Fibroblast of skin of right biceps (primary cell): ENCODE measurements around the gene HOXC11.

Experiments
- DNase-seq: peaks from one replicate; pipeline ENCODE4 v3.0.0-alpha.2; 2013

Gene HOXC11

GRCh38 chr12:53986686-53987483 is 14.0 kb downstream of the HOXC11 start:
- DNase-seq = no peak

GRCh38 chr12:53987787-53988230 is 14.9 kb downstream of the HOXC11 start:
- no peak for DNase-seq

DNA sequence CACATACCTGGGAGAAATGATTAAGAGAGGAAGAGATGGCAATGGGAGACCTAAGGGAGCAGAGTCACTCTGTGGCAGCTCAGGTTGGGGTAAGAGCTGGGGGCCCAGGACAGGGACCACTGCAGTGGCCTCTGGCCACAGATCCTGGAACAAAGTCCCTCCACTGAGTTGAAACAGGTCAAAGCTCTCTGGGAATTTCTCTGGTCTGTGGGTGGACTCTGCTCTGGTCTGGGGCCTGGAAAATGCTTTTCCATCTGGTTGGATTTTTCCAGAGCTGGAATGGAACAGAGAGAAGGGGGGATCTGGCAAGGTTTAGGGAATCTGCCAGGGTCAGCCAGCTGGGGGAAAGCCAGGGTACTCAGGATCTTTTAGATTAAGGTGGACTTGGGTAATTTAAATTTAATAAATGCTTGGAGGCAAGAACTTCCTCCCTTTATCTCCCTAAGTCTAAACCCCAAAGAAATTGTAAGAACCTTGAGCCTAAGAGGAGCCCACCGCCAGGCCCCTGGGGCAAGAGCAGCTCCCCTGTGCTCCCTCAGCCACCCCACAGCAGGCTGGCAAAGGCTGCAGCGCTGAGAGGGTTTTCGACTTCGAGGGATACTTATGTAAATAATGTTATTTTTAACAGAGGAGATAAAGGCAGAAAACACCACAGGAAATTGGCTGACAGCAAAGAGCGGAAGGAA is 15.8 kb downstream of the HOXC11 start:
- no peak for DNase-seq

- DNase-seq = peak; percentile 64
These were observed 16.5 kb downstream of the HOXC11 start for GRCh38 chr12:53989227-53990113.

DNA sequence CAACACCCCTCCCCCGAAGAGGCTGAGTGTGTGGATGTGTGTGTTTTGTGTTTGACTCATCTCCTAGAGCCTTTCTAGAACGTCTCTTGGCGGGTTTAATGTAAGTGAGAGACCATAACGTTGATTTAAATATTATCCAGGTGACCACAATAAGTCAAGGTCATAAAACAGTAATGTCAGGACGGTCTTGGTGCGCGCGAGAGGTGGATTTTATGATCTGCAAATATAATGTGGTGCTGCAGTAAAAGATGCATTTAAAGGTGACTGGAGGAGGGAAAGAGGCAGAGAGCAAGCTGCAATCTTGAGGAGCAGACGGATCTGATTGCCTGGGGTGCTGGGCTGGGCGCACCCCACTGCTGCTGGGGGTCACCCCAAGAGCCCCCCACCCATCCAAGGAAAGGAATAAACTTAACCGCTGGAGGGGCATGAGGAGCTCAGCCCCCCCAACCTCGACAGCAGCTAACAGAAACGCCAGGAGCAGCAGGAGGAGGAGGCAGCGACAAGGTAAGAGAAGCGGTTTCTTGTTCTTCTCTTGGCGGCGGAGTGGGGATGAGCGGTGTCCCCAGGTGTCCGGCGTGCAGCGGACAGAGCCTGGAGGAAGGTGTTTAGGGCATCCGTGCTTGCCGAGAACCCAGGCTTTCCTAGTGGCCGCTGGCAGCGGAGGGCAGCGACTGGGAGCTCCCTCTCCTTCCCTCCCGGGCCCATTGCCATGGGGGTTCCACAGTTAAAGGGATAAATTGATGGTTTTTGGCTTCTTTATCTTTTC is 17.6 kb downstream of the HOXC11 start:
- DNase-seq = no peak

DNA sequence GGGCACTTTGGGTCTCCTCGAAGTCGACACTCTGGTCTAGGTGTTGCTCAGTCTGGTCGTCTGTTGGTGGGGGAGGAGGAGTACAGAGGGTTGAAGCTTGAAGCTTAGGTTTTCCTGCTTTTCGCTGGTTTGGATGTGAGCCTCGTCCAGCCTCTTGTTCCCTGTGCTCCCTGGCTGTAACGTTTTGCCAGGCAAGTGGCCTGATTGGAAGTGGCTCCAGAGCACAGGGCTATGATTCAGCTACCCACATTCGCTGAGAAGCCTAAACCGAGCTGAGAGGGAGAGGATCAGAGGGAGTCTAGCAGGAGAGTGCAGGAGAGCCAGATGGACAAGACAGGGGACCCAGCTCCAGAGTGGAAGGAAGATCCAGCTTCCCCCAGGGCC is 18.1 kb downstream of the HOXC11 start:
- DNase-seq = peak; percentile 62

- DNase-seq = no peak
These were observed 19.5 kb downstream of the HOXC11 start for GRCh38 chr12:53992377-53992889.

GRCh38 chr12:53993162-53994008 is 20.5 kb downstream of the HOXC11 start:
- no peak for DNase-seq

DNA sequence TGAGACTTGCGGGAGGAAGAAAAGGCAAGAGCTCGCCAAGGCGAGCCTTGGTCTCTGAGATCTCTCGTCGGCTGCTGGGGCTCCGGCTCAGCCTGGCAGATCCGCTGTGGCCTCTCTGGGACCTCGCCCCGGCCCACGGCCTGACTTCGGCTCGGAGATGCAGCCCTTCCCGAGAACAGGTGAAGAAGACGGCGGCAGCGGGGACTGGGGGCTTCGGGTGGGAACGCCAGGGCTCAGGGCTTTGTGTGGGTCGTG is 21.0 kb downstream of the HOXC11 start:
- no peak for DNase-seq

DNA sequence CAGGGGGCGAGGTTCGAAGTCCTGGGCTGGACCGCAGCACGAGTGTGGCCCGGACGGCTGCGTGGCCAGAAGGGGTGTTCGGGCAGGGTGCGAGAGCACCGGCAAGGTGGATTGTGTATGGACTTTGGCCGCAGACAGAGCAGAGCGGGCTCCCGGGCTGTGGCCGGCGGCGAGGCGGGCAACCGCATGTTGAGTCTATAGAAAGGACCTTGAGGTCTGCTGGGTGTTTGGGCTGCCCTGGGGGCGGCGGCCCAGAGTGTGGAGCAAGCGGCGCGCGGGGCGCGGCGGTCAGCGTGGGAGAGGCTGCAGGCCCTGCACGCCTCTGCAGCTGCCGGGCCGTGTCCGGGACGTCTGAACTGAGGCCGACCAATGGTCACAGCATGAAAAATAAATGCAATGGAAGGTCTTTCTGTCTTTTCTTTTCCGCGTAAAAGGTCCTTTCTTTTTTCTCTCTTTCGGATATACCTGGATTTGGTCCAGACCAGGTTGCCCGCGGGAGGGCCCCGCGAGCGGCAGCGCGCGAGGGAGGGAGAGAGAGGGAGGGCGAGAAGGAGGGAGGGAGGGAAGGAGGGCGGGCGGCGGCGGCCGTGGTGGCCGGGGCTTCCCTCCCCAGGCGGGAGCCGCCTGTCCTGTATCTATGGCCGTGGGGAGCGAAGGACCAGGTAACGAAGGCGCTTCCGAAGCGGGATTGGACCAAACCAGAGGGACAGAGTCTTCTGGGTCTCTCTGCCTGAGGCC is 21.5 kb downstream of the HOXC11 start:
- no peak for DNase-seq

DNA sequence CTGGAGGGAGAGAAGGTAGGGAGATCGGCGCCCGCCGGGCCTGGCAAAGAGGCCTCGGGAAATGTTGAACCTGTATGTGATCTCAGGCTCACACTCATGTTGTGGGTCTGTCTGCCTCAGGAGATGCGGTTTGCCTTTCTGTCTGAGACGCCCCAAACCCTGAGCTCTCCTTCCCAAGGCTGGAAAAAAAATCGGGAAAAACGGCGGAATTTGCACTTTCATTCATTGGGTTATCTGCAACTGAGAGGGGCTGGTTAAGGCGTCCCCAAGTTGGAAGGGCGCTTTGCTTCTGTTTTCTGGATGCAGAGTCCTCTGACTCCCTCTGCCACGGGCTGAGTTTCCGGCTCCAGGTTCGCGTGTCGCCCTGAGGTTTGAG is 22.1 kb downstream of the HOXC11 start:
- DNase-seq = no peak

DNA sequence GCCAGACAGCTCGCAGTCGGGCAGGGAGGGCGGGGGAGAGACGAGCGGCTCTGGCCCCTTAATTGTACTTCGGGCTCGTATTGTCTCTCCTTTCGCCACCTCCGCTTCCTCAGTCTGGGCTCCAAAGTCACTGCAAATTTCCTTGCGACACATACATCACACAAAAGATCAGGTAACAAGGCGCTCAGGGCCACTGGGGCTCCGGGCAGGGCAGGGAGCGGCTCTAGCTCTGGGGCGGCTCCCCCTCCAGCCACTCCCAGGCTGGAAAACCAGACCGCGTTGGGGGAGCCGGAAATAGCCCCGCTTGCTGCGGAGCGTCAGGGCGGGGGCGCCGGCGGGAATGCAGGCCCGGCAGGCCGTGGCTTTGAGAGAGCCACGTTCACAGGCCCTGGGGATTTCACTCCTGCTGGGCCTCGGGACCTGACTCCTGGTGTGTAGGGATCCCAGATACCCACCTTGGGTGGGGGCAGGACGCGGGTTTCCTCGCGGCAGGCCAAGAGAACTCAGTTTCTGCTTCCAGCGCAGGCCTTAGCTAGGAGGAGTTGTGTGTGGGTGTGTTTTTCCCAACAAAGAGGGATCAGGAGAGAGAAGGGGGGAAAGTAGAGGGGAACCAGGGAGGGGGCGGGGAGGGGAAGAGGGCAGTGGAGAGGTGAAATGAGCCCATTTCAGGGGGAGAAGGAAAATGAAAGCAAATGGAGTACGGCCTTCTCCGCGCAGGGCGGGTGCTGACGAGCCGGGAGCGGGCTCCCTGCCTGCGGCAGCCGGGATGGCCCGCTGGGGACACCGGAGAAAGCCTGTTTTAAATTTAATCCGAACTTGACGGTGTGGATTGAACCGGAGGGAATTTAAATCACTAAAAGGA is 22.7 kb downstream of the HOXC11 start:
- DNase-seq = peak; percentile 71

GRCh38 chr12:53996240-53997203 is 23.6 kb downstream of the HOXC11 start:
- no peak for DNase-seq

DNA sequence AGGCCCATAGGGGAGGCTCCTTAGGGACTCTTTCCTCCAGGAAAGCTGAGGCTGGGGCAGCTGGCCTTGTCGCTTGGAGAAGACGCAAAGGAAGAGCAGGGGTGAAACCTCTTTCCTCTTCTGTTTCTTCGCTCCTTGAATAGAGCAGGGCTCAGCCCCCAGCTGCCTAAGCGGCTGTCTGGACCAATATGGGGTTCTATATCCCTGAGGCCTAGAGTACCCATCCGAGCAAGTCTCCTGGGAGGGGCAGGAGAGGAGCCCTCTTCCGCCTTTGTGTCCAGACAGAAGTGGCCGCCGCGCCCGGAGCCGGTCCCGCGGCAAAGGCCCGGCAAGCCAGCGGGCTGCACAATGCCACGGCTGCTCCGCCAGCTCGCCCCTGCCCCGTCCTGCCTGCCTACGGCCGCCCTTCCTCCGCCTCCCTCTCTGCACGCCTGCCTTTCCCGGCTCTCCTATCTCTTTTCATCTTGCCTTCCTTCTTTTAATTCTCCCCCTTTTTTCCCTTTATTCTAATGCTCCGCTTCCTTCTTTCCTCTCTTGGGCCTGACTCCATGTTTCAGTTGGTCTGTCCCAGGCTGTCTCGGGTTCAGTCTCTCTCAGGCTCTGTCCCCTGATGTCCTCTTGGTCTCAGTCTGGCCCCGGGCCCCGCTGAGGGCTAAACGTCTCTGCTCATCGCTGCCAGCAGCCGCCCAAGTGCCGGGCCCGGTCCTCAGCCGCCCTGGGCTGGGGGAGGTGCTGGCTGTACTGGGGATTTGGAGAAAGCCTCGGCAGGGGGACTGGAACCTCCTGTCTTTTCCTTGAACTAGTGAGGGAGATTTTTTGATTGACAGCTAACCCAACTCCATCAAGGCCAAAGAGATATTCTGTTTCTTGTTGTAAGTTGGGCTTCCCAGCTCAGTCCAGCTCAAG is 24.5 kb downstream of the HOXC11 start:
- DNase-seq = no peak

GRCh38 chr12:53998110-53998899 is 25.4 kb downstream of the HOXC11 start:
- no peak for DNase-seq

- DNase-seq = no peak
These were observed 25.9 kb downstream of the HOXC11 start for GRCh38 chr12:53998900-53999236.

DNA sequence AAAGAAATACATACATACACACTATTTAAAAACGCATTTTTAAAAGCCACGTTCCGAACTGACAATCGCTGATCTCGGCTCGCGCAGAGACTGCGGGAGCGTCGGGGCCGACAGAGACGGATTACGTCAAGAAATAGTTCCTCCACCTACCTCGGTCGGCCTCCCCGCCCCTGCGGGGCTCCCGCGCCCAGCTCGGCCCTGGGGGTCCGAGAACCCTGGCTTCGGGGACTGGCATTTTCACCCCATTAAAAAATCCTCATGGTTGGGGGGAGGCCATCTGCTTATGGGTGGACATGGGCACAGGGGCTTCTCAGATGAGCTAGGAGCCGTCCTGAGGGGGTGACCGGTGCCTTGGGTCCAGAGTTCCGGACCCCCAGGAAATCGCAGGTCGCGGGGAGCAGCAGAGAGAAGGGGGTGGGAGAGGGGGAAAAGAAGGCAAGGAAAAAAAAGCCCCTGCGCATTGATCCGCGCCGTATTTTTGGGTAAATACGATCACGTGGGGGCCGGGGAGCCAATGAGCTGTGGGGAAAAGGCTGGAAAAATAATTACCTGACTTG is 26.7 kb downstream of the HOXC11 start:
- DNase-seq = peak; percentile 94
